PC-3 (cell line): ENCODE measurements around the gene BCR.

Experiments
- CTCF ChIP-seq: fragments of 300-600 bp; sonication (generic); conservative IDR thresholded peaks from 2 replicates; pipeline ENCODE4 v1.5.1; 2017; ENCODE audit warnings: antibody characterized with exemption, low read depth, mild to moderate bottlenecking, low read length
- EZH2phosphoT487 ChIP-seq: fragments of 300-600 bp; sonication (generic); IDR thresholded peaks from 2 replicates; pipeline ENCODE4 v1.6.1; 2018; ENCODE audit warnings: mild to moderate bottlenecking, antibody characterized with exemption, low read length, borderline replicate concordance

- TF ChIP-seq CTCF (no peak), EZH2phosphoT487 (no peak)
Measured at GRCh38 chr22:23237201-23237798, 57.0 kb downstream of the BCR start.
